KMS-11 (cell line): ENCODE results near the gene NEDD4L.

Source experiments
- H2AFZ ChIP-seq: fragments of 200-600 bp; sonication (generic); 2 replicates; pipeline ENCODE4 v1.6.1; 2016; ENCODE audit warnings: antibody characterized with exemption, mixed run types, low read depth
- H3K27ac ChIP-seq: fragments of 200-600 bp; sonication (generic); 2 replicates; pipeline ENCODE4 v1.6.1; 2016; ENCODE audit warnings: mild to moderate bottlenecking, mixed run types
- H3K27me3 ChIP-seq: fragments of 200-600 bp; sonication (generic); 2 replicates; pipeline ENCODE4 v1.6.1; 2017; ENCODE audit warnings: mild to moderate bottlenecking, low read depth, mixed run types, moderate library complexity; ENCODE audit not compliant: insufficient read depth
- H3K36me3 ChIP-seq: fragments of 200-600 bp; sonication (generic); 2 replicates; pipeline ENCODE4 v1.6.1; 2017; ENCODE audit warnings: mild to moderate bottlenecking, mixed run types; ENCODE audit not compliant: insufficient read depth
- H3K4me1 ChIP-seq: fragments of 200-600 bp; sonication (generic); 2 replicates; pipeline ENCODE4 v1.6.1; 2016; ENCODE audit warnings: mild to moderate bottlenecking, low read depth, mixed run types; ENCODE audit not compliant: poor library complexity, severe bottlenecking
- H3K4me2 ChIP-seq: fragments of 200-600 bp; sonication (generic); 2 replicates; pipeline ENCODE4 v1.7.0; 2016; ENCODE audit warnings: mild to moderate bottlenecking, mixed run types
- H3K4me3 ChIP-seq: fragments of 200-600 bp; sonication (generic); IDR thresholded peaks from 2 replicates; pipeline ENCODE4 v1.6.1; 2017; ENCODE audit warnings: low read depth, low read length, mixed read lengths; ENCODE audit not compliant: insufficient read depth
- H3K79me2 ChIP-seq: fragments of 200-600 bp; sonication (generic); 2 replicates; pipeline ENCODE4 v1.6.1; 2016; ENCODE audit warnings: low read depth, mixed run types; ENCODE audit not compliant: insufficient read depth
- H3K9ac ChIP-seq: fragments of 200-600 bp; sonication (generic); 2 replicates; pipeline ENCODE4 v1.6.1; 2016; ENCODE audit warnings: mild to moderate bottlenecking, mixed run types
- H4K20me1 ChIP-seq: fragments of 200-600 bp; sonication (generic); 2 replicates; pipeline ENCODE4 v1.6.1; 2016; ENCODE audit warnings: mild to moderate bottlenecking, mixed run types; ENCODE audit not compliant: insufficient read depth
- TF ChIP-seq, protein P1 (sequence below): fragments of 200-600 bp; sonication (generic); conservative IDR thresholded peaks from 2 replicates; pipeline ENCODE4 v1.6.1; 2017; ENCODE audit warnings: low read depth, mild to moderate bottlenecking, antibody characterized with exemption, low read length, moderate library complexity, mixed read lengths

Gene NEDD4L

DNA sequence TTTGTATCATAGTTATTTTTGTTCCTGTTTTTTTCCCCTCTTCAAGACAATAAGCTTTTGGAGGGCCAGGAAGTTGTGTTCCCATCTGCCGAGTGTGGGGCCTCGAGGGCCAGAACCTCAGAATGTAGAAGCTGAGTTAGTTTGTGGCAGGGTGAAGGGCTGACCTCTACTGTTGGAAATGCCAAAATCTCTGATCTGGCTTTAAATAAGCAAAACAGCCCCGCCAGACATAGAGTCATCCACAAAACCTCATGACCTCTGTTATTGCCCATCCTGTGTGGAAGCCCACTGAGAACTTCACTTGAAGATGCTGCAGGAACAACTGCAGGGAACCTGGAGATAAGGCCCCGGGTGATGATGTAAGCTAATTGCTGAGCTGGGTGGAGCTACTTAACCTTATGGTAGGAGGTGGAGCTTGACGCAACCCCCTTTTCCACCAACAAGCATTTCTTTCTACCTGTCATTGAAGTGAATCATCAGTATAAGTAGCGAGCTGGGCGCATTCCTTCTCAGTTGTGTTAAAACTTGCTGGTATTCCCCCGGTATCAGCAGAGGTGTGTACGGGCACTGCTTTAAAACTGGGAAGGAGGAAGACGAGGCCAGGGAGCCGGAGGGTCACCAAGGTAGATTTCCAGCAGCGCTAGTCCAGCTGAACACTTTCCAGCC lies 177.2 kb downstream of the NEDD4L start:
- Histone ChIP-seq H3K79me2 (no peaks in the 10 kb centered on the region), H3K36me3 (no peaks in the 10 kb centered on the region), H2AFZ (no peak overlapping the region), H3K4me1 (no peaks in the 10 kb centered on the region), H4K20me1 (no peaks in the 10 kb centered on the region), H3K27ac (no peak overlapping the region), H3K4me3 (no peak overlapping the region), H3K9ac (no peak overlapping the region), H3K27me3 (no peaks in the 10 kb centered on the region), H3K4me2 (no peak overlapping the region)
- TF ChIP-seq, protein P1, sequence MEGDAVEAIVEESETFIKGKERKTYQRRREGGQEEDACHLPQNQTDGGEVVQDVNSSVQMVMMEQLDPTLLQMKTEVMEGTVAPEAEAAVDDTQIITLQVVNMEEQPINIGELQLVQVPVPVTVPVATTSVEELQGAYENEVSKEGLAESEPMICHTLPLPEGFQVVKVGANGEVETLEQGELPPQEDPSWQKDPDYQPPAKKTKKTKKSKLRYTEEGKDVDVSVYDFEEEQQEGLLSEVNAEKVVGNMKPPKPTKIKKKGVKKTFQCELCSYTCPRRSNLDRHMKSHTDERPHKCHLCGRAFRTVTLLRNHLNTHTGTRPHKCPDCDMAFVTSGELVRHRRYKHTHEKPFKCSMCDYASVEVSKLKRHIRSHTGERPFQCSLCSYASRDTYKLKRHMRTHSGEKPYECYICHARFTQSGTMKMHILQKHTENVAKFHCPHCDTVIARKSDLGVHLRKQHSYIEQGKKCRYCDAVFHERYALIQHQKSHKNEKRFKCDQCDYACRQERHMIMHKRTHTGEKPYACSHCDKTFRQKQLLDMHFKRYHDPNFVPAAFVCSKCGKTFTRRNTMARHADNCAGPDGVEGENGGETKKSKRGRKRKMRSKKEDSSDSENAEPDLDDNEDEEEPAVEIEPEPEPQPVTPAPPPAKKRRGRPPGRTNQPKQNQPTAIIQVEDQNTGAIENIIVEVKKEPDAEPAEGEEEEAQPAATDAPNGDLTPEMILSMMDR: no peak

GRCh38 chr18:58222432-58223125 lies 178.6 kb downstream of the NEDD4L start:
- Histone ChIP-seq H3K36me3 (no peaks in the 10 kb centered on the region), H4K20me1 (no peaks in the 10 kb centered on the region), H3K4me1 (no peaks in the 10 kb centered on the region), H3K27me3 (no peaks in the 10 kb centered on the region), H3K9ac (no peak overlapping the region), H3K4me3 (no peak overlapping the region), H3K79me2 (no peaks in the 10 kb centered on the region), H2AFZ (no peak overlapping the region), H3K27ac (no peak overlapping the region), H3K4me2 (no peak overlapping the region)
- TF ChIP-seq, protein P1: no peak

DNA sequence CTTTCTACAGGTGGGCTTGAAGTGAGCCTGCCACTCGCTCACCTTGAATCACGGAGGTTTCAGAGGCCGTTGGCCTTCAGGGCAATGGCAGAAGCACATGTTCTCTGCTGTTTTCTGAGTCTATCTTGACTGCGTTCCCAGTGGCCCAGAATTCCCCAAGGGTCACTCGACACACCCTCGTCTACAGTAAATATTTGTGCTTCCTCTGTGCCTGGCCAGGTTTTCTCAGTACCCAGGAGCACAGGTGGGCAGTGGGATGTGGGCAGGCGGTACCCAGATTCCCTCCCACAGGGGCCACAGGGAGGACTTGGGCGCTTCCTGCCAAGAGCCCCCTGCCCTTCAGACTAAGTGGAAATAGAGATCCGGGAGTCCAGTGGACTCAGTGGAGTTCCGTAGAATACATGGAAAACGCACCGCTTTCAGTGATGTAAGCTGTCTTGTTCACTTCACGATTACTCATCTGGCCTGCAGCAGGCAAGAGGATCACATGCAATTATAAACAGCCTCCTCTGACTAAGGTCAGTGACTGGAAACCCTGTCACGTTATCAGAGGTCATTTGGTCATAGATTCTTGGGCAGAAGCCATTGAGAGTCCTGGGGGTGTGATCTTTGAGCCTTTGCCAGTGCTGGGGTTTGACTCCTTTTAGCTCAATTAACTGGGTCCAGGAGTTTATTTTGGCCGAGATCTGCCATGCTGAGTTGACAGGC lies 179.8 kb downstream of the NEDD4L start:
- no peak overlapping the region for H3K9ac ChIP-seq

DNA sequence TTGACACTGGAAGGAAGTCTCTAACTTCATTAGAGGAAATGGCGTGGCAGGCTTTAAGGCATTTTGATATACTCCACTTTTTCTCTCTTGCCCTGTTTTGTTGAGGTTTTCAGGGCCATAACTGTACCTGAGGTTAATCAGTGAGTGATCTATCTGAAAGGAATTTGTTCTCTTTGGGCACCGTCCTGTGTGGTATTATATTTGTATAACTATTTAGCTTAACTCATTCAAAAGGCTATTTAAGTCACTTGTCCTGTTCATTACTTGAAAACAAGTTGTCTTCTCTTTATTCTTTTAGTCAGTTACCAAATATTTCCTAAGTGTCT lies 180.4 kb downstream of the NEDD4L start:
- no peaks in the 10 kb centered on the region for H4K20me1 ChIP-seq
- H3K79me2 ChIP-seq: no peaks in the 10 kb centered on the region
- H2AFZ ChIP-seq: no peak overlapping the region
- no peak overlapping the region for H3K4me2 ChIP-seq
- H3K9ac ChIP-seq: no peak overlapping the region
- H3K27ac ChIP-seq: no peak overlapping the region
- no peaks in the 10 kb centered on the region for H3K4me1 ChIP-seq
- no peak overlapping the region for H3K4me3 ChIP-seq
- H3K27me3 ChIP-seq: no peaks in the 10 kb centered on the region
- H3K36me3 ChIP-seq: no peaks in the 10 kb centered on the region
- TF ChIP-seq, protein P1: no peak

More for the DNA sequence above, 179.8 kb downstream of the NEDD4L start:
- Histone ChIP-seq H3K27ac (no peak overlapping the region), H3K4me2 (no peak overlapping the region), H3K4me1 (no peaks in the 10 kb centered on the region), H2AFZ (no peak overlapping the region), H3K4me3 (no peak overlapping the region), H4K20me1 (no peaks in the 10 kb centered on the region), H3K27me3 (no peaks in the 10 kb centered on the region), H3K36me3 (no peaks in the 10 kb centered on the region), H3K79me2 (no peaks in the 10 kb centered on the region)
- TF ChIP-seq, protein P1: no peak
